KOPT-K1 (cell line): ENCODE measurements around the gene KRTAP1-1.
"Not testable (repeated sequence)": the region's sequence is repeated elsewhere in the genome, so short reads cannot be mapped to it uniquely, and the experiment has no call there.

Source experiments
- H3K27ac ChIP-seq: fragments of 200-600 bp; sonication (generic); 2 replicates; pipeline ENCODE4 v1.5.1; 2016; ENCODE audit warnings: antibody characterized with exemption, mild to moderate bottlenecking, low read depth, low read length; ENCODE audit not compliant: poor library complexity, severe bottlenecking
- H3K36me3 ChIP-seq: fragments of 200-600 bp; sonication (generic); 2 replicates; pipeline ENCODE4 v1.5.1; 2017; ENCODE audit warnings: antibody characterized with exemption, mild to moderate bottlenecking, low read length, moderate library complexity; ENCODE audit not compliant: insufficient read depth
- H3K9me3 ChIP-seq: fragments of 200-600 bp; sonication (generic); 2 replicates; pipeline ENCODE4 v1.5.1; 2017; ENCODE audit warnings: antibody characterized with exemption, low read length, mild to moderate bottlenecking; ENCODE audit not compliant: insufficient read depth, poor library complexity, severe bottlenecking

KRTAP1-1 gene

DNA sequence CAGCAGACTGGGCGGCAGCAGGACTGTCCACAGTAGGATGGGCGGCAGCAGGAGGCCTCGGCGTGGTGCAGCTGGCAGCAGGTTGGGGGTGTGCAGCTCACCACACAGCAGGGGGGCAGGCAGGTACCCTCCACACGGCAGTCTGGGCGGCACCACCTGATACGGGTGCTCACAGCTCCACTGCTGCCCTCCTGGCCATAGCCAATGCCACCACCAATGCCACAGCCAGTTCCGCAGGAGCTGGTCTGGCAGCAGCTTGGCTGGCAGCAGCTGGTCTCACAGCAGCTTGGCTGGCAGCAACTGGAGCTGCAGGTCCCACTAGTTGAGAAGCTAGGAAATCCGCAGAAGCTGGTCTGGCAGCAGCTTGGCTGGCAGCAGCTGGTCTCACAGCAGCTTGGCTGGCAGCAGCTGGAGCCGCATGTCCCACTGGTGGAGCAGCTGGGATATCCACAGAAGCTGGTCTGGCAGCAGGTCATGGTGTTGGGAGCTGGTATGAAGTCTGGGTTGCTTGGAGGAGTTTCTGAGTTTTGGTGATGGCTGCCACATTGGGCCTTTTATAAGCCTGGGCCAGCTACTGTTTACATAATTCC is 6.8 kb downstream of the KRTAP1-1 start, which contains the start of gene KRTAP1-3:
Gene KRTAP1-3 (minus strand): TSS at position 529 of the 590 bp plus-strand sequence. CDS start 53 bp downstream, at position 476.
- not testable (repeated sequence) for H3K9me3 ChIP-seq, H3K27ac ChIP-seq, H3K36me3 ChIP-seq

DNA sequence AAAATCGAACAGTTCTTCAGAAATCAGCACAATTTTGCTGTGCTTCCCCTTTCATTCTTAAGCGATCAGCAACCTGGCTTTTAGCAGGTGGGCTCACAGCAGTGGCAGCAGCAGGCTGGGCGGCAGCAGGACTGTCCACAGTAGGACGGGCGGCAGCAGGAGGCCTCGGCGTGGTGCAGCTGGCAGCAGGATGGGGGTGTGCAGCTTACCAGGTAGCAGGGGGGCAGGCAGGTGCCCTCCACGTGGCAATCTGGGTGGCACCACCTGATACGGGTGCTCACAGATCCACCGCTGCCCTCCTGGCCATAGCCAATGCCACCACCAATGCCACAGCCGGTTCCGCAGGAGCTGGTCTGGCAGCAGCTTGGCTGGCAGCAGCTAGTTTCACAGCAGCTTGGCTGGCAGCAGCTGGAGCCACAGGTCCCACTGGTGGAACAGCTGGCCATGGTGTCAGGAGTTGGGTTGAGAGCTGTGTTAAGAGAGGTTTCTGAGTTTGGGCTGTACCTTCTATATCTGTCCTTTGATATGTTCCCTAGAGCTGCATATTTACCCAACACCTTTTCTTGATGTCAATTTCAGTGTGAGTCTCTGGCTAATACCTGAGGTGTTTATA is 11.5 kb downstream of the KRTAP1-1 start, which contains the start of gene KRTAP1-4:
Gene KRTAP1-4 (minus strand): TSS at position 563 of the 613 bp plus-strand sequence. CDS start 117 bp downstream, at position 446.
- no peak within 1 kb of the TSS for H3K27ac ChIP-seq
- no peaks in the 10 kb centered on the region for H3K9me3 ChIP-seq
- no peaks in the 10 kb centered on the region for H3K36me3 ChIP-seq

DNA sequence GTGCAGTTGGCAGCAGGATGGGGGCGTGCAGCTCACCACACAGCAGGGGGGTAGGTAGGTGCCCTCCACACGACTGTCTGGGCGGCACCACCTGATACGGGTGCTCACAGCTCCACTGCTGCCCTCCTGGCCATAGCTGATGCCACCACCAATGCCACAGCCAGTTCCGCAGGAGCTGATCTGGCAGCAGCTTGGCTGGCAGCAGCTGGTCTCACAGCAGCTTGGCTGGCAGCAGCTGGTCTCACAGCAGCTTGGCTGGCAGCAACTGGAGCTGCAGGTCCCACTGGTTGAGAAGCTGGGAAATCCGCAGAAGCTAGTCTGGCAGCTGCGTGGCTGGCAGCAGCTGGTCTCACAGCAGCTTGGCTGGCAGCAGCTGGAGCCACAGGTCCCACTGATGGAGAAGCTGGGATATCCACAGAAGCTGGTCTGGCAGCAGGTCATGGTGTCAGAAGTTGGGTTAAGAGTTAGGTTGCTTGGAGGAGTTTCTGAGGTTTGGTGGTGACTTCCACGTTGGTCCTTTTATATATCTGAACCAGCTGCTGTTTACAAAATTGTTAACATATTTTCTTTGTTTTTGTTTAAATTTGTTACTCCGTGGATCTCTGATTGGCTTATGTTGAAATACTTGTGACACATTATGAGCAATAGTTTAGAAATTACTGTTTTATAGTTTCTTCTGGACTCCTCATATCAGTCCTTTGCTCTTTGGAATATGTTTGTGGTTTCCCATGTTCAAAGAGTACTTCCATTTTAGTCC is 14.4 kb downstream of the KRTAP1-1 start, which contains the start of gene KRTAP1-5:
Gene KRTAP1-5 (minus strand): TSS at position 494 of the 757 bp plus-strand sequence. CDS start 53 bp downstream, at position 441.
- Histone ChIP-seq H3K9me3 (no peaks in the 10 kb centered on the region), H3K27ac (no peak within 1 kb of the TSS), H3K36me3 (no peaks in the 10 kb centered on the region)

DNA sequence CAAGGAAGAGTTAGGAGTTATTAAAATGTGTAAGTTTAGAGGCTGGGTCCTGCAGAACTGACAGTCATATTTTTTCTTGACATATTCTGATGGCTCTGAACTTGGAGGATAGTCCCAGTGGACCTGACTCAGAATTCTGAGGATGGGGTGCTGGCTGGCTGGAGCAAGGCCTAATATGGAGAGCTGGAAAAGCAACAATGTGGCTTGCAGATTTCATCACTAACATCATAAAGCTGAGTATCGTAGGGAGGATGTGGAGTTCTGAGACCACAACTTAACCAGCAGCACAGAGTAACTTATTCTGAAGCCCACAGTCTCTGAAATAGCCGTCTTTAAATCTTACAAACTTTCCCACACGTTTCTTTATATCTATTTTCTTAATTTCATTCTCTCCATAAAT is 16.6 kb downstream of the KRTAP1-1 start:
- Histone ChIP-seq H3K36me3 (no peaks in the 10 kb centered on the region), H3K9me3 (no peaks in the 10 kb centered on the region), H3K27ac (no peak overlapping the region)

DNA sequence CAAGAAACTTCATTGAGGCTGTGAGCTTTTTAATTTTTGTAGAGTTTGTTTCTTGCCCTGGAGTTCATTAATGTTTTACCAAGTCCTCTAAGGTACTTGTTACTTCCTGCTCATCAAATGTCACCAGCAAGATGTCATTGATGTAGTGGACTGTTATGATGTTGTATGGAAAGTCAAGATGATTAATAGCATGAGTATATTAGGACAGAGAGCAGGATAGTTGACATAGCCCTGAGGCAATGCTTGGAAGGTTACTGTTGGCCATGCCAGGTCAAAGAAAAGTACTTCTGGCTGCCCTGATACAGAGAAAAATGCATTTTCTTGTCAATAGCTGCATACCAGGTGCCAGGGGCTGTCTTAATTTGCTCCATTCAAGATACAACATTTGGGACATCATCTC is 20.9 kb downstream of the KRTAP1-1 start:
- Histone ChIP-seq H3K36me3 (no peaks in the 10 kb centered on the region), H3K27ac (no peak overlapping the region), H3K9me3 (no peaks in the 10 kb centered on the region)

DNA sequence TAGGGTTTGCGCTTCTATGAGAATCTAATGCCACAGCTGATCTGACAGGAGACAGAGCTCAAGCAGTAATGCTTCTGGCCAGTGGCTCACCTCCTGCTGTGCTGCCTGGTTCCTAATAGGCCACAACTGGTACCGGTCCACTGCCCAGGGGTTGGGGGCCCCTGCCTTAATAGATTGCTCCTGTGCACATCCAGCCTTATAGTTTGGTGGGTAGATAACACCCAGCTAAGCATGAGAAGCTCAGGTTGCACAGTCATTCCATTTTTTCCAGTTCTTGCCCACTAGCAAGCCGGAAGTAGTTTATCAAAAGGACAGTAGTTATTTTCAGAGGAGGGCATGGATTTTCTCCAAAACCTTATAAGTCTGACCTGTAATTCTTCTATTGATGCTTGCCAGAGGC is 21.8 kb downstream of the KRTAP1-1 start:
- Histone ChIP-seq H3K9me3 (no peaks in the 10 kb centered on the region), H3K27ac (no peak overlapping the region), H3K36me3 (no peaks in the 10 kb centered on the region)

DNA sequence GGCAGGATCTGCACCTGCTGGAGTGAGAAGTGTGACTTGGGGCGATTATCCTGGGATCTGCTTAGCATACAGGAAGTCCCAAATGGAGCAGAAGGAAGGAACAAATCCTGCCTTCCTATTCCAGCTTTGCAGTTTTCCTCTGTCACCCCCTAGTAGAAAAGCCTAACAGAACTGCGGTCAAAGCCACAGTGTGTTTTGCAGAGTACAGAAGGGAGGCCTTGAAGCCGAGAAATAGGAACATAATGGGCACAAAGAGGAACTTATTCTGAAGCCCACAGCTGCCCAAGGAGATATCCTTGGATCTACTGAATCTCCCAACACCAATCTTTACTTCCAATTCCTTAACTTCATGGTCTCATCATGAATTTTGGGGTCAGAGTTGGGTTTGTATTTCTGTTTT is 22.7 kb downstream of the KRTAP1-1 start:
- no peak overlapping the region for H3K27ac ChIP-seq
- no peaks in the 10 kb centered on the region for H3K36me3 ChIP-seq
- no peaks in the 10 kb centered on the region for H3K9me3 ChIP-seq

DNA sequence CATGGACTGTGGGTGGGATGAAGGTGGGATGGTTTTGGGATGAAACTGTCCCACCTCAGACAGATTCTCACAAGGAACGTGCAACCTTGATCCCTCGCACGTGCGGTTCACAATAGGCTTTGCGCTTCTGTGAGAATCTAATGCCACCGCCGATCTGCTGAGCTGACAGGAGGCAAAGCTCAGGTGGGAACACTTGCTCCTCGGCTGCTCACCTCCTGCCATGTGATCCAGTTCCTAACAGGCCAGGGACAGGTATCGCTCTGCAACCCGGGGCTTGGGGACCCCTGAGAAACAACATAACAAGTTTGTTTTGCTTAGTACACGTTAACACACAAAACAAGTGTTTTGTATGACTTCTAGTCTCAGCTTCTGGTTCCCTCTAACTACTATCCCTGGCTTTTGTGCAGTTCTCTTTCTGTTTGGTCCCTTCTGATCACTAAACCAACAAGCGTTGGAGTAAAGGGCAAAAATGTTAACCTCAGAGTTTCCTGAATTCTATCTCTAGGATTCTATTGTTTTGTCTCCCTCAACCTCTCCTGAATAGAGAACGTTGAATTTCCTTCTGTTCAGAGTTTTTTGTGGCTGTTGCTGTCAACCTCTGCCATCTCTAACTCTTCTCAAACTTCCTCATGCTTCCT is 24.6 kb downstream of the KRTAP1-1 start:
- H3K27ac ChIP-seq = no peak overlapping the region
- no peaks in the 10 kb centered on the region for H3K36me3 ChIP-seq

DNA sequence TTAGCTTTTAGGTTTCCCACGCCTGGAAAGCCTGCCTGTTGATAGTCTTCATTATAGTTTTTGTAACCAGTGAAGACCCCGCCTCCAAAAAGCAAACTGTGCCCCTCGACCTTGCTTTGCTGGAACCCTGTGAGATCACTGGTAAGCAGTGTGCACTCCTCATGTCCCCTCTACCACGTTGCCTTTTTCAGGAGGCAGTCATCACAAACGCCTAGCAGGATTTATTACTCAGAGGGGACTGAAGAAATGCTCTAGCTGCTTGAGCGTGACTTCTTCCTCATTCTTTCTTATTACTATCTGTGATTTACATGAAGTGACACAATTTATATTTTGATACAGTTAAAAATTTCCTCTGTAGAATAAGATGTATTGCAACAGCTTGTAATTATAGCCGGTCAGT is 25.8 kb downstream of the KRTAP1-1 start:
- Histone ChIP-seq H3K9me3 (no peaks in the 10 kb centered on the region), H3K27ac (no peak overlapping the region), H3K36me3 (no peaks in the 10 kb centered on the region)

More for the DNA sequence above, 24.6 kb downstream of the KRTAP1-1 start:
- no peaks in the 10 kb centered on the region for H3K9me3 ChIP-seq

DNA sequence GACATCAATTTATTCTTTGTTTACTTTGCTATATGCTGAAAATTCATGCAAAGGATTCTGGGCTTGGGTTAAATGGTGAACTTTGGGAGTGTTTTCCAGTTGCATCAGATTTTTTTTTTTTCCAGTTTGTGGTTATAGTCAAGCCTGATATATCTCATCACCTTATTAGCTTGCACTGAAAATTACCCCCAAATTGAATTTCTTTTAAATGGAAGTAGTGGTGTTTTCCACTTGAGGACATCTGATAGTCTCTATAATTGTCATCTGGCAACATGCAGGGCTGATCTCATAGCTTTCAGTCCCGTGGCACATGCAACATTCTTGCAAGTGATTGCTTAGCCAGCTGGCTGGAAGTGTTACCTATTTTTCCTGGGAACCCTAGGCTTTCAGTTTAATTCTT is 27.6 kb downstream of the KRTAP1-1 start:
- Histone ChIP-seq H3K36me3 (no peaks in the 10 kb centered on the region), H3K27ac (no peak overlapping the region), H3K9me3 (no peaks in the 10 kb centered on the region)

DNA sequence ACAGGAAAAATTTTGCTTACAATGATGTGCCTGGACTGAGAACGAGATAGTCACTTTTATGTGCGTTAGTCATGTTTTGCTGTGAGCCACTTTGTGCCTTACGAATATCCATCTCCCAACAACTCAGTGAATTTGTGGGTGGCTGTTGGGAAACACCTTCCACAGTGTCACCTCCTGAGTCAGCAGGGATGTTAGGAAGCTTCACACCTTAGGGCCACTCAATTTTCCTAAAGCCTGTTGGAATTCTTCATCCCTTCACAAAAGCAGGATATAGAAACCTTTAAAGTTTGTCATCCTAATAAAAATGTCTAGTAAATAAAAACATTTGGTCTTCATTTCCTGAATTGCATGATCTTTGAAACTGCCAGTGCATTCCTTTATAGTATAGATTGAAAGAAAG is 28.1 kb downstream of the KRTAP1-1 start:
- Histone ChIP-seq H3K9me3 (no peaks in the 10 kb centered on the region), H3K27ac (no peak overlapping the region), H3K36me3 (no peaks in the 10 kb centered on the region)

DNA sequence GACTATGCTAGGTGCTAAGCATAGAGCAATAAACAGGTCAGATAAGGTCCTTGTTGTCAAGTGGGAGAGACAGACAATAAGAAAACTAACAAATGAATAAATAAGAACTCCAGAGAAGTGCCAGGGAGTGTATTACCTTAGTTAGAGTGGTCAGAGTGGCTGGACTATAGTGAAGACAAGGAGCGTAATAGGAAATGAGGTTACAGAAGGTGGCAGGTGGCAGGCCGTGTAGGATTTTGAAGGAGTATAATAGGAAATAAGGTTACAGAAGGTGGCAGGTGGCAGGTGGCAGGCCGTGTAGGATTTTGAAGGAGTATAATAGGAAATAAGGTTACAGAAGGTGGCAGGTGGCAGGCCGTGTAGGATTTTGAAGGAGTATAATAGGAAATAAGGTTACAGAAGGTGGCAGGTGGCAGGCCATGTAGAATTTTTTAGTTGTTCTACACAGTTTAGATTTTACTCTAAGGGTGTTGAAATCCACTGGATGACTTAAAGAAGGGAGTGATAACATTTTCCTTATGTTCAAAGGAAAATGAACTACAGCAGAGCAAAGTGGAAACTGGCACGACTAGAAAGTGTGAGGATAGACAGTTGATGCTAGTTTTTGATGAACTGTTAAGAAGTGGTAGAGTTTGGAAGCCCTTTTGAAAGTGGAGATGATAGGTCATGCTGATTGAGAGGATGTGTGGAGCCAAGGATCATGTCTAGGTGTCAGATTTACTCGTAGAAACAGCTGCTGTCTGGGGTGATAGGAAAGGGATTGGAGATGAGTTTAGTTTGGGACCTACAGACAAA is 28.7 kb downstream of the KRTAP1-1 start:
- Histone ChIP-seq H3K9me3 (no peaks in the 10 kb centered on the region), H3K27ac (no peak overlapping the region), H3K36me3 (no peaks in the 10 kb centered on the region)

DNA sequence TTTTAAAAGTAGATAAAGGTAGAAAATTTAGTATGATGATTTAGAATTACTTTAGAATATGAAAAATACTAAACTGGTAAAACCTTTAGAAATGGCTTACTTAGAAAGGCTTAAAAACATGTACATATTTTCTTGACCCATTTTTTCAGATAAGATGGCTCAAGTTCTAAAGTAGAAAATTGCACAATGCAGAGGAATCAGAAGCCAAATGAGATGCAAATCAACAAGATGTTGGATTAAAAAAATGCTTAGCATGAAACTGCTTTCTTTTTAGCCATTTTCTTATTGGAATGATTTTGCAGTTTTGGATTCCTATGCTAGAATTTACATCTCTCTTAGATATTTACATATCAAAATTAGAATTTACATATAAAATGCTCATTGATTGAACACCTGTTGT is 30.8 kb downstream of the KRTAP1-1 start:
- H3K36me3 ChIP-seq = no peaks in the 10 kb centered on the region
- no peak overlapping the region for H3K27ac ChIP-seq
- no peaks in the 10 kb centered on the region for H3K9me3 ChIP-seq

DNA sequence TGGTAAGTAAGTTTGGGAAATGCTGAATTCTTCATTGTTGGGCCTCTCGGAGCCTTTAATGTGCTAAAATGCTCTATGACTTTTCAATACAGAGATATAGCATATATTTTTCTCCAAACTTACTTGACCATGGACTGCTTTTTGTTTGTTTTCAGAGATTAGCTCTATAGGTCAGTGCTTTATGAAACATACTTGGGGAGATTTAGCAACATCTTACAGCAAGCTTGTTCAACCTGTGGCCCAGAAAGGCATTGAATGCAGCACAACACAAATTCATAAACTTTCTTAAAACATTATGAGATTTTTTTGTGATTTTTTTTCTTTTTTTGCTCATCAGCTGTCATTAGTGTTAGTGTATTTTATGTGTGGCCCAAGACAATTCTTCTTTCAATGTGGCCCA is 31.3 kb downstream of the KRTAP1-1 start:
- no peak overlapping the region for H3K27ac ChIP-seq

More for the DNA sequence above, 31.3 kb downstream of the KRTAP1-1 start:
- Histone ChIP-seq H3K9me3 (no peaks in the 10 kb centered on the region), H3K36me3 (no peaks in the 10 kb centered on the region)
